HL-60 (cell line): Measurements from ENCODE around the gene OBSL1.

Experiments
- POLR2AphosphoS5 ChIP-seq: IDR thresholded peaks from 2 replicates; pipeline ENCODE4 v1.6.1; 2012; ENCODE audit warnings: low read depth
- TF ChIP-seq, protein P1 (sequence below): IDR thresholded peaks from one replicate; pipeline ENCODE4 v1.5.1; 2011; ENCODE audit warnings: low read length, control low read depth, inconsistent platforms; ENCODE audit not compliant: insufficient read depth

DNA sequence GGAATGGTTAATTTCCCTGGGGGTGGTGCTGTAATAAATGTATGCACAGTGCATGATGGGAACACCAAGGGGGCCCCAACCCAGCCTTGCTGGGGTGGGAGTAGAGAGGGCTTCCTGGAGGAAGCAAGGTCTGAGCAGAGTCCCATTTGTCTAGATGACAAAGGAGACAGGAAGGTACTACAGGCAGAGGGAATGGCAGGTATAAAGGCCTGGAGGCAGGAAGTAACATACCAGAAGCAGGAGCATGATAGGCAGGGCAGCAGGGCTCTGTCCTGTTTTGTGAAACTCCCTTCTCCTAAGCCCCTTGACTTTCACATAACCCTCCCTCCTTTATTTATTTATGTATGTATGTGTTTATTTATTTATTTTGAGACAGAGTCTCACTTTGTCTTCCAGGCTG, 68.7 kb downstream of the OBSL1 start:
- TF ChIP-seq, protein P1, sequence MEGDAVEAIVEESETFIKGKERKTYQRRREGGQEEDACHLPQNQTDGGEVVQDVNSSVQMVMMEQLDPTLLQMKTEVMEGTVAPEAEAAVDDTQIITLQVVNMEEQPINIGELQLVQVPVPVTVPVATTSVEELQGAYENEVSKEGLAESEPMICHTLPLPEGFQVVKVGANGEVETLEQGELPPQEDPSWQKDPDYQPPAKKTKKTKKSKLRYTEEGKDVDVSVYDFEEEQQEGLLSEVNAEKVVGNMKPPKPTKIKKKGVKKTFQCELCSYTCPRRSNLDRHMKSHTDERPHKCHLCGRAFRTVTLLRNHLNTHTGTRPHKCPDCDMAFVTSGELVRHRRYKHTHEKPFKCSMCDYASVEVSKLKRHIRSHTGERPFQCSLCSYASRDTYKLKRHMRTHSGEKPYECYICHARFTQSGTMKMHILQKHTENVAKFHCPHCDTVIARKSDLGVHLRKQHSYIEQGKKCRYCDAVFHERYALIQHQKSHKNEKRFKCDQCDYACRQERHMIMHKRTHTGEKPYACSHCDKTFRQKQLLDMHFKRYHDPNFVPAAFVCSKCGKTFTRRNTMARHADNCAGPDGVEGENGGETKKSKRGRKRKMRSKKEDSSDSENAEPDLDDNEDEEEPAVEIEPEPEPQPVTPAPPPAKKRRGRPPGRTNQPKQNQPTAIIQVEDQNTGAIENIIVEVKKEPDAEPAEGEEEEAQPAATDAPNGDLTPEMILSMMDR, result no peak
- no peak for TF ChIP-seq POLR2AphosphoS5
